Sigmoid colon (tissue), 4 donors: Measurements from ENCODE around the gene R3HDM1.

Source experiments
- EP300 ChIP-seq, 4 donors: sonication (generic); formaldehyde crosslinking; IDR thresholded peaks; one replicate each; pipeline ENCODE4 v1.6.1; 2017; ENCODE audit warnings: antibody characterized with exemption in 4 of 4
- POLR2A ChIP-seq, 2 donors: fragments of 450-650 bp; IDR thresholded peaks; one replicate each; pipeline ENCODE4 v1.6.1; 2016; ENCODE audit warnings: antibody characterized with exemption in 2 of 2, mild to moderate bottlenecking in 2 of 2, moderate library complexity in 2 of 2

GRCh38 chr2:135603543-135603942 is 72.3 kb downstream of the R3HDM1 start:
- TF ChIP-seq EP300 (IDR thresholded peaks at IDR 0.05) (no peak), POLR2A (IDR thresholded peaks at IDR 0.05) (no peak)
